Measurements from ENCODE around the gene SH2D4B.

The SH2D4B gene

DNA sequence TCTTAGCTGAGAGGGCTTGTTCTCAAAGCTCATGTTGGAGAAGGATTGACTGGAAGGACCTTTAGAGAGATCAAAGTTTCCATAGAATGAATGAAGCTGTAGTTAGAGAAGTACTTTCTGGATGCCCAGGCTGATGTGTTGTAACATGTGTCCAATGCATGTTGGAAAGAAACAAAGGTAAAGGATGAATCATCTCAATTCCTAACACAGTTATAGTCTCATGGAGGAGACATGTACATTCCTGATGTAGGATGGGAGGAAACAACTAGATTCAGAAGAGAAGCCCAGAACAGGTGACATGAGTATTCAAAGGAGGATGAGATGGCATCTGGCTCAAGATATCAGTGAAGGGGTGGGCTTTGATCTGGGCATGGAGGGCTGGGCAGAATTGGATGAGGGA lies 152.7 kb downstream of the SH2D4B start:
- DNase-seq (ENCODE audit: low read depth): no peak

DNA sequence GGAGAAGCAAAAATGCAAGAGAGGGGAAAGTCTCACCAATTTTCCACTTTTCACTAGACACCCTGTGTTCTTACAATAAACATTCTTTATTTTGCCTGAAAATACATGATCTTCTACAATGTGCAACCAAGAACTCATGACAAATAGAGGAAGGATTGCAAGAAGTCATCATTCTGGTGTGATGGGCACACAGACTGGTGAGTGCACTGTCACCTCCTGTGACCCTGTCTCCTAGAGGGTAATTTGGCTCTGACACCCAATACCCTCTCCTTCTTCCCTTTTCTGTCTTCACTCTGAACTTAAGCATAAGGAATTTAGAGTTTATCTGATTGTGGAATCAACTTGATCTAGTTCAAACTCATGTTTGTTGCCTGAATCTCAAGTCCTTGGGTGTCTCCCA lies 153.7 kb downstream of the SH2D4B start:
- DNase-seq (ENCODE audit: low read depth): no peak

DNA sequence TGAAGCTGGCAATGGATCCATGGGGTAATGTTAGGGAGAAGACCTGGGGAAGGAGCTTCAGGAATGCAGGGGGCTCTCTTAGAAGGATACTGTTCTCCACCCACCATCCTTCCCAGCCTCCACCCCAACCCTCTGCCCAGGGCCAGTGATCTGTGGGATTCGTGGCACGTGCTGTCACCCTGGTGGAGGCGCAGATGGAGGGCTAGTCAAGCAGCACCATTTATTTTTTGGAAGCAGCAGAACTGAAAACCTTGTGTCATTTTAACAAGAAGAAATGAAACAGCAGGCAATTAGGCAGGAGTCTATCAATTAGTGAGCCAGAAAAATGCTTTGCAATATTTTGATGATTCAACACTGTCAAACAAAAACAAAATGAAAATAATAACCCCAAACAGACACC lies 155.9 kb downstream of the SH2D4B start:
- DNase-seq (ENCODE audit: low read depth): no peak

DNA sequence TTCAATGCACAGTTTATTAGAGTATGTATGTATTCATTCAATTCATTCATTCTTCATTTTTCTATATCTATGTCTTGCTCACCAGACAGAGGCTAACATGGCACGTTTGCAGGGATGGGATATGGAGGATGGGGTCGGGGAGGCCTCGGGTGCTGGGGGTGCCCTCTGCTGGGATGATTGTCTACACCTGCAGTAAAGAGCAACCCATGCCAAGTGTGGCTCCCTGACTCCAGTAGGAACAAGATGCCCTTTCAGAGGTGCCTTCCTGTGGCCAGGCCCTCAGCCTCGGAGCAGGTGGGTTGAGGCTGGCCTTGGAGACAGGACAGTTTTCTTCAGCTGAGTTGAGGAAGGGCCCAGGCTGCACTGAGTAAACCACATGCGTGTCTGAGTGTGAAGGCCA lies 157.2 kb downstream of the SH2D4B start:
- no peak for DNase-seq (ENCODE audit: low read depth)
